NCI-H226 (cell line): ENCODE results near the gene PLAGL1.

Experiments
- DNase-seq: peaks from one replicate; pipeline ENCODE4 v3.0.0-alpha.2; 2015

PLAGL1 gene

GRCh38 chr6:143964674-143965081 is 43.4 kb downstream of the PLAGL1 start:
- no peak for DNase-seq

GRCh38 chr6:143963158-143963919 is 44.7 kb downstream of the PLAGL1 start:
- DNase-seq = no peak

GRCh38 chr6:143961886-143962878 is 45.9 kb downstream of the PLAGL1 start:
- DNase-seq = no peak

GRCh38 chr6:143961066-143961465 is 47.0 kb downstream of the PLAGL1 start:
- DNase-seq = no peak

GRCh38 chr6:143959927-143960326 is 48.1 kb downstream of the PLAGL1 start:
- no peak for DNase-seq

- DNase-seq = no peak
These were observed 49.1 kb downstream of the PLAGL1 start for GRCh38 chr6:143958839-143959399.

GRCh38 chr6:143957679-143958274 is 50.3 kb downstream of the PLAGL1 start:
- DNase-seq = no peak

- DNase-seq = no peak
These were observed 52.1 kb downstream of the PLAGL1 start for GRCh38 chr6:143955971-143956370.

GRCh38 chr6:143953922-143954321 is 54.1 kb downstream of the PLAGL1 start:
- DNase-seq = no peak

- no peak for DNase-seq
These were observed 54.9 kb downstream of the PLAGL1 start for GRCh38 chr6:143952947-143953701.

- no peak for DNase-seq
These were observed 55.8 kb downstream of the PLAGL1 start for GRCh38 chr6:143952060-143952778.

- DNase-seq = no peak
These were observed 57.2 kb downstream of the PLAGL1 start for GRCh38 chr6:143950875-143951274.

GRCh38 chr6:143949962-143950361 is 58.1 kb downstream of the PLAGL1 start:
- no peak for DNase-seq

GRCh38 chr6:143949535-143949934 is 58.5 kb downstream of the PLAGL1 start:
- no peak for DNase-seq

- no peak for DNase-seq
These were observed 59.9 kb downstream of the PLAGL1 start for GRCh38 chr6:143948208-143948607.

- DNase-seq = peak; percentile 22
These were observed 66.0 kb downstream of the PLAGL1 start for GRCh38 chr6:143941852-143942627.

GRCh38 chr6:143940011-143940597 is 68.0 kb downstream of the PLAGL1 start:
- DNase-seq = peak; percentile 34

- no peak for DNase-seq
These were observed 68.7 kb downstream of the PLAGL1 start for GRCh38 chr6:143939364-143939763.

- DNase-seq = no peak
These were observed 70.4 kb downstream of the PLAGL1 start for GRCh38 chr6:143937668-143937970.
